Measurements from ENCODE around the gene MOB1B.

DNA sequence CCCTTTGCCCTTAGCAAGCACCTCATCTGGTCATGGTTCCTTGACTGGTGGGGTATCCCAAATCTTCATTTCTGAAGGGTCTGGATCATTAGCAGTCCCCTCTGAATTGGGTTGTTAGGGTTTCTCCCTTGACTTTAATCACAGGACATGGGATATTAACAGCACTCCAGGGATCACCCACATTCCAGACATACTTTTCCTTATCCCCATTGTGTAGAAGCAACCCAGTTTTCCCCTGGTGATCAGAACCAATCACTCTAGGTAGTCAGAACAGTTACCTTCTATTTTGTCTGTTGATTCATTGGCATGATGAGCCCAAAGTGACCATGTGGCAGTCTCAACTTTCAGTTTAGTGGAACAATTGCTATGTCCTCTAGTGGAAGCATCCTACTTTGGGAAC lies 33.4 kb upstream of the MOB1B start:
- TF ChIP-seq, protein P1, sequence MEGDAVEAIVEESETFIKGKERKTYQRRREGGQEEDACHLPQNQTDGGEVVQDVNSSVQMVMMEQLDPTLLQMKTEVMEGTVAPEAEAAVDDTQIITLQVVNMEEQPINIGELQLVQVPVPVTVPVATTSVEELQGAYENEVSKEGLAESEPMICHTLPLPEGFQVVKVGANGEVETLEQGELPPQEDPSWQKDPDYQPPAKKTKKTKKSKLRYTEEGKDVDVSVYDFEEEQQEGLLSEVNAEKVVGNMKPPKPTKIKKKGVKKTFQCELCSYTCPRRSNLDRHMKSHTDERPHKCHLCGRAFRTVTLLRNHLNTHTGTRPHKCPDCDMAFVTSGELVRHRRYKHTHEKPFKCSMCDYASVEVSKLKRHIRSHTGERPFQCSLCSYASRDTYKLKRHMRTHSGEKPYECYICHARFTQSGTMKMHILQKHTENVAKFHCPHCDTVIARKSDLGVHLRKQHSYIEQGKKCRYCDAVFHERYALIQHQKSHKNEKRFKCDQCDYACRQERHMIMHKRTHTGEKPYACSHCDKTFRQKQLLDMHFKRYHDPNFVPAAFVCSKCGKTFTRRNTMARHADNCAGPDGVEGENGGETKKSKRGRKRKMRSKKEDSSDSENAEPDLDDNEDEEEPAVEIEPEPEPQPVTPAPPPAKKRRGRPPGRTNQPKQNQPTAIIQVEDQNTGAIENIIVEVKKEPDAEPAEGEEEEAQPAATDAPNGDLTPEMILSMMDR (conservative IDR thresholded peaks at IDR 0.05; ENCODE audit: low read depth, low read length), result no peak
- TF ChIP-seq EZH2 (IDR thresholded peaks at IDR 0.05; ENCODE audit: borderline replicate concordance, low read depth, low read length, poor library complexity, severe bottlenecking), result no peak
